GM06990 (cell line): ENCODE results near the gene OR2F1.

Experiments used
- DNase-seq: peaks from one replicate; pipeline ENCODE4 v3.0.0-alpha.2; 2011; ENCODE audit not compliant: insufficient read length; ENCODE audit errors: extremely low read depth
- H3K27me3 ChIP-seq: replicated peaks from 2 replicates; pipeline ENCODE4 v1.6.0; 2011; ENCODE audit warnings: low read length; ENCODE audit not compliant: control insufficient read depth, insufficient read depth
- H3K36me3 ChIP-seq: 2 replicates; pipeline ENCODE4 v1.5.1; 2011; ENCODE audit warnings: low read length; ENCODE audit not compliant: control insufficient read depth, insufficient read depth
- H3K4me3 ChIP-seq: replicated peaks from 2 replicates; pipeline ENCODE4 v1.5.1; 2011; ENCODE audit warnings: low read depth, mild to moderate bottlenecking, control low read depth, low read length
- CTCF ChIP-seq: IDR thresholded peaks from 2 replicates; pipeline ENCODE4 v1.5.1; 2011; ENCODE audit warnings: low read length, control low read depth, mild to moderate bottlenecking, inconsistent platforms; ENCODE audit not compliant: insufficient read depth, poor library complexity, severe bottlenecking

OR2F1 gene

GRCh38 chr7:143988976-143989745 is 34.5 kb downstream of the OR2F1 start:
- TF ChIP-seq CTCF, result no peak
- no peak for DNase-seq

GRCh38 chr7:143992670-143993069 is 38.0 kb downstream of the OR2F1 start:
- DNase-seq, result no peak
- no peaks in the 10 kb centered on the region for H3K36me3 ChIP-seq
- H3K27me3 ChIP-seq, result no peaks in the 10 kb centered on the region
- no peak overlapping the region for H3K4me3 ChIP-seq
- TF ChIP-seq CTCF, result no peak

More at GRCh38 chr7:143988976-143989745, 34.5 kb downstream of the OR2F1 start:
- Histone ChIP-seq H3K27me3 (no peaks in the 10 kb centered on the region), H3K4me3 (no peak overlapping the region), H3K36me3 (no peaks in the 10 kb centered on the region)

- TF ChIP-seq CTCF, result no peak
- DNase-seq, result no peak
- no peaks in the 10 kb centered on the region for H3K36me3 ChIP-seq
- no peak overlapping the region for H3K4me3 ChIP-seq
- no peaks in the 10 kb centered on the region for H3K27me3 ChIP-seq
Measured at GRCh38 chr7:143993924-143994323, 39.3 kb downstream of the OR2F1 start.

GRCh38 chr7:144000020-144000419 is 45.4 kb downstream of the OR2F1 start, which contains the start of gene OR6B1:
TSS of gene OR6B1 (plus strand) at chr7:144000320. CDS start at chr7:144003997, 3,677 bp downstream.
- TF ChIP-seq CTCF, result no peak
- Histone ChIP-seq H3K4me3 (no peak within 1 kb of the TSS), H3K27me3 (no peaks in the 10 kb centered on the region), H3K36me3 (no peaks in the 10 kb centered on the region)
- no peak for DNase-seq

GRCh38 chr7:144001543-144001942 is 46.9 kb downstream of the OR2F1 start:
- Histone ChIP-seq H3K27me3 (no peaks in the 10 kb centered on the region), H3K4me3 (no peak overlapping the region), H3K36me3 (no peaks in the 10 kb centered on the region)
- no peak for TF ChIP-seq CTCF
- no peak for DNase-seq
